ENCODE measurements around the gene CLEC4E.

- TF ChIP-seq EZH2phosphoT487 (IDR thresholded peaks at IDR 0.05; ENCODE audit: borderline replicate concordance) (no peak), ZBTB33 (IDR thresholded peaks at IDR 0.05; ENCODE audit: extremely low read depth, insufficient replicate concordance, low read length) (no peak), CTCF (IDR thresholded peaks at IDR 0.05 in 2 of 3, conservative IDR thresholded peaks at IDR 0.05 in 1 of 3; ENCODE audit: borderline replicate concordance in 1 of 3, insufficient read depth in 1 of 3, low read depth in 2 of 3, low read length in 2 of 3) (peak in 1 of 3 experiments; percentile 23; a peak in 1 of 6 replicates)
These were observed 41.1 kb downstream of the CLEC4E start for GRCh38 chr12:8499616-8500015.

Measured in HCT116 (cell line).